Mesendoderm (in vitro differentiated cells): ENCODE results near the gene RIMKLA.
A peak's percentile ranks its signal among the peaks of the same experiment; 100 is the strongest.

ENCODE experiments used
- DNase-seq: peaks from one replicate; pipeline ENCODE4 v3.0.0; 2013
- H2AK5ac ChIP-seq: 2 replicates; pipeline ENCODE4 v1.6.1; 2013; ENCODE audit warnings: low read length, inconsistent platforms
- H2BK120ac ChIP-seq: 2 replicates; pipeline ENCODE4 v1.6.1; 2013; ENCODE audit warnings: low read depth, mild to moderate bottlenecking, low read length, moderate library complexity, mixed read lengths
- H2BK15ac ChIP-seq: replicated peaks from 2 replicates; pipeline ENCODE4 v1.6.1; 2013; ENCODE audit warnings: low read depth, mild to moderate bottlenecking, moderate library complexity
- H2BK5ac ChIP-seq: 2 replicates; pipeline ENCODE4 v1.6.1; 2013; ENCODE audit warnings: low read length, inconsistent platforms
- H3K18ac ChIP-seq: 2 replicates; pipeline ENCODE4 v1.6.1; 2013; ENCODE audit warnings: mild to moderate bottlenecking, low read length, mixed read lengths
- H3K23ac ChIP-seq: one replicate; pipeline ENCODE4 v1.6.1; 2013; ENCODE audit warnings: low read length
- H3K27ac ChIP-seq: 2 replicates; pipeline ENCODE4 v1.5.1; 2013; ENCODE audit warnings: low read depth, mild to moderate bottlenecking, inconsistent platforms, low read length, moderate library complexity
- H3K27me3 ChIP-seq: 2 replicates; pipeline ENCODE4 v1.6.1; 2013; ENCODE audit warnings: low read length, control low read depth, mild to moderate bottlenecking, inconsistent platforms; ENCODE audit not compliant: insufficient read depth, poor library complexity
- H3K36me3 ChIP-seq: 2 replicates; pipeline ENCODE4 v1.6.1; 2013; ENCODE audit warnings: low read length, inconsistent platforms; ENCODE audit not compliant: control insufficient read depth, insufficient read depth
- H3K4ac ChIP-seq: one replicate; pipeline ENCODE4 v1.6.1; 2013; ENCODE audit warnings: low read depth, mild to moderate bottlenecking, low read length, moderate library complexity
- H3K4me1 ChIP-seq: 2 replicates; pipeline ENCODE4 v1.6.1; 2013; ENCODE audit warnings: low read depth, low read length, inconsistent platforms; ENCODE audit not compliant: control insufficient read depth
- H3K4me2 ChIP-seq: 2 replicates; pipeline ENCODE4 v1.6.1; 2013; ENCODE audit warnings: low read length
- H3K4me3 ChIP-seq: 2 replicates; pipeline ENCODE4 v1.5.1; 2013; ENCODE audit warnings: mild to moderate bottlenecking, low read length
- H3K56ac ChIP-seq: one replicate; pipeline ENCODE4 v1.6.1; 2013; ENCODE audit warnings: low read length
- H3K79me1 ChIP-seq: 2 replicates; pipeline ENCODE4 v1.6.1; 2013; ENCODE audit warnings: low read length, inconsistent platforms
- H3K79me2 ChIP-seq: 2 replicates; pipeline ENCODE4 v1.6.1; 2013; ENCODE audit warnings: mild to moderate bottlenecking, low read length; ENCODE audit not compliant: control insufficient read depth, insufficient read depth
- H3K9ac ChIP-seq: 2 replicates; pipeline ENCODE4 v1.6.1; 2013; ENCODE audit warnings: low read length, inconsistent platforms
- H4K5ac ChIP-seq: one replicate; pipeline ENCODE4 v1.6.1; 2013; ENCODE audit warnings: low read length
- H4K8ac ChIP-seq: one replicate; pipeline ENCODE4 v1.6.1; 2013; ENCODE audit warnings: low read depth, mild to moderate bottlenecking, control low read depth, low read length, moderate library complexity
- WGBS: extraction: QIAGEN DNeasy Blood & Tissue Kit; methylation state at CpG from one replicate; pipeline ENCODE4 v1.1.7; 2013; ENCODE audit warnings: low lambda C conversion rate, missing lambda C conversion rate; ENCODE audit not compliant: insufficient coverage; ENCODE audit errors: extremely low coverage; 5-methylcytosine and 5-hydroxymethylcytosine counted together

The RIMKLA gene

GRCh38 chr1:42381280-42381673, 685 bp downstream of the RIMKLA start:
- H3K9ac ChIP-seq, result no peak overlapping the region
- no peaks in the 10 kb centered on the region for H3K79me1 ChIP-seq
- no peak overlapping the region for H3K4me3 ChIP-seq
- H2BK120ac ChIP-seq, result no peak overlapping the region
- H2BK5ac ChIP-seq, result no peak overlapping the region
- H3K27ac ChIP-seq, result no peak overlapping the region
- H3K18ac ChIP-seq, result no peak overlapping the region
- no peak overlapping the region for H2BK15ac ChIP-seq
- H3K27me3 ChIP-seq, result peaks cover 8% of the 10 kb centered on the region
- no peaks in the 10 kb centered on the region for H3K36me3 ChIP-seq
- no peak overlapping the region for H4K8ac ChIP-seq
- no peak overlapping the region for H2AK5ac ChIP-seq
- no peak overlapping the region for H4K5ac ChIP-seq
- no peaks in the 10 kb centered on the region for H3K4me1 ChIP-seq
- no peak for DNase-seq
- H3K23ac ChIP-seq, result no peak overlapping the region
- H3K4me2 ChIP-seq, result peak overlapping the region; percentile 67
- H3K4ac ChIP-seq, result no peak overlapping the region
- no peaks in the 10 kb centered on the region for H3K79me2 ChIP-seq
- no CpG with 5 or more reads among the region's 8 CpGs for WGBS
- no peak overlapping the region for H3K56ac ChIP-seq

- no peaks in the 10 kb centered on the region for H3K36me3 ChIP-seq
- peaks cover 8% of the 10 kb centered on the region for H3K27me3 ChIP-seq
- no peak overlapping the region for H3K56ac ChIP-seq
- H3K23ac ChIP-seq, result no peak overlapping the region
- H2AK5ac ChIP-seq, result no peak overlapping the region
- H2BK5ac ChIP-seq, result no peak overlapping the region
- peak; percentile 8 for DNase-seq
- WGBS, result no CpG with 5 or more reads among the region's 1 CpG
- no peak overlapping the region for H4K5ac ChIP-seq
- no peak overlapping the region for H4K8ac ChIP-seq
- no peaks in the 10 kb centered on the region for H3K4me1 ChIP-seq
- no peak overlapping the region for H3K4me2 ChIP-seq
- no peak overlapping the region for H2BK15ac ChIP-seq
- no peak overlapping the region for H3K9ac ChIP-seq
- no peak overlapping the region for H3K4ac ChIP-seq
- no peaks in the 10 kb centered on the region for H3K79me2 ChIP-seq
- no peak overlapping the region for H3K4me3 ChIP-seq
- H3K79me1 ChIP-seq, result no peaks in the 10 kb centered on the region
- H3K18ac ChIP-seq, result no peak overlapping the region
- H2BK120ac ChIP-seq, result no peak overlapping the region
- no peak overlapping the region for H3K27ac ChIP-seq
Observed at GRCh38 chr1:42385283-42385682, 4.7 kb downstream of the RIMKLA start.

- no peak overlapping the region for H3K56ac ChIP-seq
- H3K27me3 ChIP-seq, result peaks cover 8% of the 10 kb centered on the region
- H2BK15ac ChIP-seq, result no peak overlapping the region
- no CpG with 5 or more reads among the region's 6 CpGs for WGBS
- no peak overlapping the region for H3K4me3 ChIP-seq
- no peak overlapping the region for H3K4ac ChIP-seq
- no peak overlapping the region for H2BK5ac ChIP-seq
- H3K23ac ChIP-seq, result no peak overlapping the region
- no peak overlapping the region for H3K27ac ChIP-seq
- H3K18ac ChIP-seq, result no peak overlapping the region
- no peak overlapping the region for H2AK5ac ChIP-seq
- no peaks in the 10 kb centered on the region for H3K4me1 ChIP-seq
- no peak overlapping the region for H3K9ac ChIP-seq
- H4K8ac ChIP-seq, result no peak overlapping the region
- no peak overlapping the region for H2BK120ac ChIP-seq
- H3K79me1 ChIP-seq, result no peaks in the 10 kb centered on the region
- DNase-seq, result no peak
- H4K5ac ChIP-seq, result no peak overlapping the region
- H3K79me2 ChIP-seq, result no peaks in the 10 kb centered on the region
- H3K4me2 ChIP-seq, result no peak overlapping the region
- no peaks in the 10 kb centered on the region for H3K36me3 ChIP-seq
Observed at GRCh38 chr1:42386051-42386450, 5.5 kb downstream of the RIMKLA start.

- Histone ChIP-seq H3K56ac (no peak overlapping the region), H4K8ac (no peak overlapping the region), H3K9ac (no peak overlapping the region), H4K5ac (no peak overlapping the region), H3K4ac (no peak overlapping the region), H2BK5ac (no peak overlapping the region), H2AK5ac (no peak overlapping the region), H3K79me2 (no peaks in the 10 kb centered on the region), H3K36me3 (no peaks in the 10 kb centered on the region), H3K4me1 (no peaks in the 10 kb centered on the region), H2BK15ac (no peak overlapping the region), H3K18ac (no peak overlapping the region), H3K4me2 (no peak overlapping the region), H3K27me3 (no peaks in the 10 kb centered on the region), H3K23ac (no peak overlapping the region), H2BK120ac (no peak overlapping the region), H3K27ac (no peak overlapping the region), H3K79me1 (no peaks in the 10 kb centered on the region), H3K4me3 (no peak overlapping the region)
- no peak for DNase-seq
- WGBS, result no CpG with 5 or more reads among the region's 2 CpGs
Observed at GRCh38 chr1:42392255-42392654, 11.7 kb downstream of the RIMKLA start.

GRCh38 chr1:42392967-42393848, 12.6 kb downstream of the RIMKLA start:
- no peaks in the 10 kb centered on the region for H3K79me2 ChIP-seq
- H3K23ac ChIP-seq, result no peak overlapping the region
- H3K18ac ChIP-seq, result no peak overlapping the region
- no peak overlapping the region for H3K4ac ChIP-seq
- no peaks in the 10 kb centered on the region for H3K79me1 ChIP-seq
- H2AK5ac ChIP-seq, result no peak overlapping the region
- H4K5ac ChIP-seq, result no peak overlapping the region
- H3K9ac ChIP-seq, result no peak overlapping the region
- H3K4me2 ChIP-seq, result no peak overlapping the region
- H3K27me3 ChIP-seq, result no peaks in the 10 kb centered on the region
- no peak overlapping the region for H3K56ac ChIP-seq
- no peak overlapping the region for H2BK5ac ChIP-seq
- no peak overlapping the region for H2BK120ac ChIP-seq
- no CpG with 5 or more reads among the region's 2 CpGs for WGBS
- no peaks in the 10 kb centered on the region for H3K36me3 ChIP-seq
- DNase-seq, result no peak
- no peak overlapping the region for H3K4me3 ChIP-seq
- H4K8ac ChIP-seq, result no peak overlapping the region
- H2BK15ac ChIP-seq, result no peak overlapping the region
- H3K4me1 ChIP-seq, result no peaks in the 10 kb centered on the region
- H3K27ac ChIP-seq, result no peak overlapping the region
